Measurements from ENCODE around the gene RAC2. TPM values are rescaled to one million over a fixed set of nuclear protein-coding genes. Genes with fewer than 3 reads are reported as not detected.

The RAC2 gene
- total RNA-seq, 1 donor from 2014 or later = not detected

- no peak for DNase-seq
- no peak overlapping the region for H3K27ac Mint-ChIP-seq (ENCODE audit: unreplicated experiment)
- no peaks in the 10 kb centered on the region for H3K36me3 Mint-ChIP-seq (ENCODE audit: unreplicated experiment)
- peaks cover 7% of the 10 kb centered on the region for H3K9me3 Mint-ChIP-seq (ENCODE audit: unreplicated experiment)
- H3K4me1 Mint-ChIP-seq (ENCODE audit: low read depth, unreplicated experiment) = peaks cover 2% of the 10 kb centered on the region
- H3K4me3 Mint-ChIP-seq (ENCODE audit: unreplicated experiment) = no peak overlapping the region
- no peak for TF ChIP-seq CTCF (IDR thresholded peaks at IDR 0.05; ENCODE audit: partially characterized antibody, unreplicated experiment)
- peaks cover 18% of the 10 kb centered on the region for H3K27me3 Mint-ChIP-seq (ENCODE audit: unreplicated experiment)
Measured at GRCh38 chr22:37232140-37232998, 11.7 kb downstream of the RAC2 start.

- Mint-ChIP-seq H3K4me1 (ENCODE audit: low read depth, unreplicated experiment) (no peaks in the 10 kb centered on the region), H3K4me3 (ENCODE audit: unreplicated experiment) (no peak overlapping the region), H3K27ac (ENCODE audit: unreplicated experiment) (no peak overlapping the region), H3K36me3 (ENCODE audit: unreplicated experiment) (no peaks in the 10 kb centered on the region), H3K9me3 (ENCODE audit: unreplicated experiment) (peaks cover 6% of the 10 kb centered on the region), H3K27me3 (ENCODE audit: unreplicated experiment) (peaks cover 17% of the 10 kb centered on the region)
- no peak for DNase-seq
- no peak for TF ChIP-seq CTCF (IDR thresholded peaks at IDR 0.05; ENCODE audit: partially characterized antibody, unreplicated experiment)
Measured at GRCh38 chr22:37231406-37232139, 12.5 kb downstream of the RAC2 start.

- no peak overlapping the region for H3K27ac Mint-ChIP-seq (ENCODE audit: unreplicated experiment)
- TF ChIP-seq CTCF (IDR thresholded peaks at IDR 0.05; ENCODE audit: partially characterized antibody, unreplicated experiment) = no peak
- peaks cover 8% of the 10 kb centered on the region for H3K9me3 Mint-ChIP-seq (ENCODE audit: unreplicated experiment)
- no peak overlapping the region for H3K4me3 Mint-ChIP-seq (ENCODE audit: unreplicated experiment)
- peaks cover 17% of the 10 kb centered on the region for H3K27me3 Mint-ChIP-seq (ENCODE audit: unreplicated experiment)
- H3K36me3 Mint-ChIP-seq (ENCODE audit: unreplicated experiment) = no peaks in the 10 kb centered on the region
- no peak for DNase-seq
- no peaks in the 10 kb centered on the region for H3K4me1 Mint-ChIP-seq (ENCODE audit: low read depth, unreplicated experiment)
Measured at GRCh38 chr22:37230673-37231405, 13.2 kb downstream of the RAC2 start.

- Mint-ChIP-seq H3K27ac (ENCODE audit: unreplicated experiment) (no peak overlapping the region), H3K4me3 (ENCODE audit: unreplicated experiment) (no peak overlapping the region)
Measured at GRCh38 chr22:37229805-37230672, 14.0 kb downstream of the RAC2 start.

More at GRCh38 chr22:37229805-37230672, 14.0 kb downstream of the RAC2 start:
- Mint-ChIP-seq H3K4me1 (ENCODE audit: low read depth, unreplicated experiment) (peaks cover 3% of the 10 kb centered on the region), H3K36me3 (ENCODE audit: unreplicated experiment) (no peaks in the 10 kb centered on the region), H3K27me3 (ENCODE audit: unreplicated experiment) (peaks cover 20% of the 10 kb centered on the region), H3K9me3 (ENCODE audit: unreplicated experiment) (peaks cover 10% of the 10 kb centered on the region)
- DNase-seq = no peak
- TF ChIP-seq CTCF (IDR thresholded peaks at IDR 0.05; ENCODE audit: partially characterized antibody, unreplicated experiment) = no peak
